HG02610 (cell line): ENCODE data around the gene ADA.
A peak's percentile ranks its signal among the peaks of the same experiment; 100 is the strongest.

Experiments used
- ATAC-seq: cut with Tn5 transposase; IDR thresholded peaks from one replicate; pipeline ENCODE4 v1.9.1; 2021; ENCODE audit warnings: mild to moderate bottlenecking, moderate library complexity; ENCODE audit not compliant: unreplicated experiment

ADA gene

DNA sequence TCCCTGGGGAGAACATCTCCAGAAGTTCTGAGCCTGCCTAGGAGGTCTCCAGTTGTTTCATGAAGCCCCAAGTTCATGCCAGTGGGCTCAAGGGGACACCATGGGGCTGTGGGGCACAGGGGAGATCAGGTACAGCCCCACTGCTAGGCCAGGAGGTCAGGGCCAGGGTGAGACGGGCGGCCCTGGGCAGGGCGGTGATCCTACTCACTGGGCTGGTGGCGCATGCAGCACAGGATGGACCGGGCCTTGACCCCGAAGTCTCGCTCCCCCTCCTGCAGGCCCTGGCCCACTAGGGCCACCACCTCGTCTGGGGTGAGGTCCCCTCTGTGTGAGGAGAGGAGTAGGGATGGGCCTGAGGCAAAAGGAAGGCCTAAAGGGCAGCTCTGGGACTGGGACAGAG is 26.1 kb downstream of the ADA start:
- ATAC-seq, result no peak

DNA sequence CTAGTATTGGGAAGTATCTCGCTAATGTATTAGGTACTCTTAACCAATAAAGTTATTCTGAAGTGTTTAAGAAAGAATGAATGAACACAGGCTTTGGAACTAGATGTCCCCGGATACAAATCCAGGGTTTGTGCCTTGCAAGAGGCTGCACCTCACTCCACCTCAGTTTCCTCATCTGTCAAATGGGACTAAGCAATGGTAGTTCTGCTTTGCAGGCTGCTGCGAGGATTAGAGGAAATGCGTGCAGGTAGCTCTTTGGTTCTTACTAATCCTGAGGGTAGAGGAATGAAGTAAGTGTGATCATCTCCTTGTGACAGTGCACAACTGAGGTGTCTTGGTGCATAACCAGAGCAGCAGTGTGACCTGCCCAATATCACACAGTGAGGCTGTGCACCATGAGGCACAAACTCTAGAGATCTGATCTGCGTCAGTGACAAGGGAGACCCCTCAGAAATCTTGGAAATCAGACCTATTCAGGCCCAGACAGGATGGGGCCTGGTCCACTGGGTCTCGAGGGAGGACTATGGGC is 26.7 kb downstream of the ADA start:
- no peak for ATAC-seq

DNA sequence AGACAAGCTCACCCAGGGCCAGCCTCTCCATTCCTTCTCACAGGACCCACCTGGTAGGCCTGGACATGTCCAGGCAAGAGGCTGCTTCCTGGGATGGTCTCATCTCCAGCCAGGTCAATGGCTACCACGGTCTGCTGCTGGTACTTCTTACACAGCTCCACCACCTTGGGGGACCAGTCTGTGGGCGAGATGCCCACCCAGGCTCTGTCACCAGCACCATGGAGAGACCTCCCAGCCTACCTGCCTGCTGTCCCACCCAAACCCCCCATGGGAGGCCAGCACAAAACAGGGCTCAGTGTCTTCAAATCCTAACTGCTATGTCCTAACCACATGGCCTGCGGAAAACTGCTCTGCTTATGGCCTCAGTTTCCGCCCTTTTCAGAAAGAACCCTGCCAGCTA is 27.3 kb downstream of the ADA start:
- ATAC-seq, result no peak

DNA sequence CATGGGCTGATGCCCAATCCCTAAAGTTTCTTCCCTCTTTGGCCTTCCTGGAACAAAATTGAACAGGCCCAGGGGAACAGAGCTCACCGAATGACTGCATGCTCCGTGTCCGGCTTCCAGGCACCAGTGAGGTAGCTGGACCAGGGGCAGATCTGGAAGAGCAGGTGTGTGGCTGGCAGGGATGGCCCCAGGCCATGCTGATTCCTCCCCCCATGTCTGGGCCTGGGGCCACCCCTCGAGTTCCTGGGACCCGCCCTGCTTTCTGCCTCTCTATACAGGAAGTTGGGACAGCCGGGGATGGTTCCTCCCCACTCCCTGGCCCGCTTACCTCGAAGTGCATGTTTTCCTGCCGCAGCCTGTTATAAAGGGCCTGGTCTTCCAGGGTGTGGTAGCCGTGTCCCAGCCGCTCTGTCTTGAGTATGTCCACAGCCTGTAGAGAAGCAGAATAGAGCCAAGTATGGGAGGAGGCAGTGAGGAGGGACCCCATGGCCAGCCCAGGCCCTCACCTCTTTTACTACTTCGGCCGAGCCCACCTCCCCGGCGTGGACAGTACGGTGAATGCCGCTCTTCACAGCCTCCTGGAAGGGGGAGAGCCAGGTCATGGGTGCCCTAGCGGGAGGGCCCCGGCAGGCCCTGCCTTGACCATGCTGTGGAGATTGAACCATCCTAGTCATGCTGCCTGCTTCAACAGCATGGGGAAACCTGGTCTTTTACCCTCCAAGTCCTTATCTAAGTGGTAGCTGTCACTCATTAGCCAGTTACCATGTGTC is 28.8 kb downstream of the ADA start:
- no peak for ATAC-seq

- no peak for ATAC-seq
Observed at GRCh38 chr20:44621939-44622338, 29.6 kb downstream of the ADA start.

- ATAC-seq, result no peak
Observed at GRCh38 chr20:44621325-44621724, 30.2 kb downstream of the ADA start.

DNA sequence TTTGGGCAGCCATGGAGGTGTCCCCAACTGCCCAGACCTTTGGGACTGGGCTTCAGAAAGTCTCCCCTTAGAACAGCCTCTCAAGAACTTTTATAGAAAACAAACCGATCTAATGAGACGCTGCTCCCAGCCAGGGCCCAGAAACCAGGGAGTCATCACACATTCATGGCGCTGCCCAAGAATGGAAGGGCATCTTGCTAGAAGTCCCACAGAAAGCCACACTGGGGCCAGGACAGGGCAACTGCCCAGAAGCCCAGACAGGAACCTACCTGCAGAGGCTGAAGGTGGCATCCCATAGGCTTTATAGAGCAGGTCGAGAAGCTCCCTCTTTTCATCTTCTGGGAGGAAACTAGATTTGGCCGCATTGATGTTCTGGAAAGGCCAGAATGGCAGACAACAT is 31.5 kb downstream of the ADA start:
- no peak for ATAC-seq

GRCh38 chr20:44619294-44619693 is 32.2 kb downstream of the ADA start:
- no peak for ATAC-seq

GRCh38 chr20:44618318-44618731 is 33.2 kb downstream of the ADA start:
- no peak for ATAC-seq

DNA sequence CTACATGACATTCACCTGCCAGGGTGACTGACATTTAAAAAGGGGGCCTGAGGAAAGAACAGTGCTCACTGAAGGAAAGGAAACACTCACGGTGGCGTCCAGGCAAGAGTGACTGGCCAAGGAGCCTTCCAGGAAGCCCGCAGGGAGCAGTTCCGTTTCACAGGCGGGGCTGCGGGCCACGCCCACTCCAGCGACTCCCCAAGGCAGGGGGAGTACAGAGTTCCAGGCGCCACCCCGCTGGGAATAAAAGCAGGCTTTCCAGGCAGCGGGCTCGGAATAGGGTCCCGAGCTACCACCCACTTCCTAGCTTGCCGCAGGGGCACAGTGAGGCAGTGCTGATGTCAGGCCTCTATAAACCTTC is 34.9 kb downstream of the ADA start:
- ATAC-seq, result no peak

DNA sequence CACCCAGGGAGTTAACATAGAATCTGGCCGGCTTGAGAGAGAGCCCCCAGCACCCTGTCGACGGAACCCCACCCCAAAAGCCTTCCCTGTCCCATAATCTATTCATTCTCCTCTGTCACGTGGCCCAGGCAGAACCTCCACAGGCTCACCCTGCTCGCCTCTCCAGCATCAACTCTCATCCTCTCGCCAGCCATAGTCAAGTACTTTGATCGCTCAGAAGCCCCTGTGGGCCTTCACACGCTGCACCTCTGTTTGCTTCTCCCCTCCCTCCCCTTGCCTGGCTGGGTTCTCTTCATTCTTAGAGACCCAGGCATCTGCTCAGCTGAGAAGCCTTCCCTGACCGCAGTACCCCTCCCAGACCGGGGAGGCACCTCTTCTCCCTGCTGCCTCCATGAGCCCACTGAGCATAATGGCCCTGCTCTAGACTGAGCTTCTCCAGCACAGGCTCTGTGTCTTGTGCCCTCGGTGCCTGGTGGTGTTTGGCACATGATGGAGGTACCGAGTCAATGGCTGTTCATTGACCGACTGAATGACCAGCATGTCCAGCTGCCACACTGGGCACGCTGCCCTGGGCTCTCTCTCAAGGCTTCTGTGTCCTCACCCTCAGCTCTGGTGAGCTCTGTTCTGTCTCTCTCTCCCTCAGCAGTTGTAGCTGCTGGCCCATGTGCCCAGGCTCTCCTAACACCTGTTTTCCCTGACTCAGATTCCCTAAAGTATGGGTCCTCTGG is 35.5 kb downstream of the ADA start:
- ATAC-seq, result no peak

DNA sequence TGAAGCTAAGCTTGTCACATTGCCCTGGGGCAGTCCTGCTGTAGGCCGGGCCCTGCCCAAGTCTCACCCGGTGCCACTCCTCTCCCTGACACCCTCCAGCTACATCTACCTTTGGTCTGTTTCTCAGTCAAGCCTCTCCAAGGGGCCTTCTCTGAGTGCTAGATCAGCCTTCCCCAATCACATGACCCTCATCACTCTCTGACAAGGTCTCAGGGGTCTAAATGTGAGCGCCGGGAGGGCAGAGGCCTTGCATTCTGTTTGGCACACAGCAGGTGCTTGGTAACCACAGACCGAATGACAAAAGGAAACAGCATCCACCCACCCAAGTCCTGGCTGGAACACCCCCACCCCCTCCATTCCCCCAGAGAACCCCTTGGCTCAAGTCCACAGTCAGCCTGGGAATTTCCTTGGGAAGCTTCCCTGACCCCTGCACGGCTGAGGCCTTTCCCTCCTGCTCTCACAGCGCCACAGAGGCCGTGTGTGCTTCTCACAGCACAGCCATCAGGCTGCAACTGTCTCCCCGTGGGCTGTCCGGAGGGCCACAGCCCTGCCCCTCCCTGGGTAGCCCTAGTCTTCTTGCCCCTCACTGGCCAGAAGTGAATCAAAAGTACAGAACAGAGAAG is 36.2 kb downstream of the ADA start:
- ATAC-seq, result no peak

GRCh38 chr20:44614525-44614924 is 37.0 kb downstream of the ADA start:
- no peak for ATAC-seq

- ATAC-seq, result no peak
Observed at GRCh38 chr20:44613575-44613974, 37.9 kb downstream of the ADA start.

GRCh38 chr20:44610313-44610962 is 41.1 kb downstream of the ADA start:
- ATAC-seq, result no peak

- ATAC-seq, result peak; percentile 73
Observed at GRCh38 chr20:44609516-44610312, 41.8 kb downstream of the ADA start.

- ATAC-seq, result no peak
Observed at GRCh38 chr20:44609006-44609515, 42.4 kb downstream of the ADA start.

DNA sequence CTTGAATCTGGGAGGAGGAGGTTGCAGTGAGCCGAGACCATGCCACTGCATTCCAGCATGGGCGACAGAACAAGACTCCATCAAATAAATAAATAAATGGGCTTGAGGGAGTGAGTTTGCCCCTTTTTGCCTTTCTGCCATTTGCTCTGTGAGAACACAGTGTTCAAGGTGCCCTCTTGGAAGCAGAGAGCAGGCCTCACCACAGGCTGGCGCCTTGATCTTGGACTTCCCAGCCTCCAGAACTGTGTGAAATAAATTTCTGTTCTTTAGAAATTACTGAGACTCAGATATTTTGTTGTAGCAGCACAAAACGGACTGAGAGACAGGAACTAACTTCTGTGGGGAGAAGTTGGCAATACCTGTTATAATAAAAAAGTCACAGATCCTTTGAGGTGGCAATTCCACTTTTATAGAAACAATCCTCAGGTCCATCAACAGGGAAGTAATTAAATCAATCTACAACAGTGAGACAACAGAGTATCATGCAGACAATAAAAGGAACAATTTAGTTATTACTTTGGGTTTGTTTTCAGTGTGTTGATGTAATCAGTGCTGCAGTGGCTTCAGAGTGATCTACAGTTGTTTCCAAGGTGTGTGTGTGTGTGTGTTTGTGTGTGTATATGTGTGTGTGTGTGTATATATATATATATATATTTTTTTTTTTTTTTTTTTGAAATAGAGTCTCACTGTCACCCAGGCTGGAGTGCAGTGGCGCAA is 44.6 kb downstream of the ADA start:
- no peak for ATAC-seq

GRCh38 chr20:44603327-44603726 is 48.2 kb downstream of the ADA start:
- ATAC-seq, result no peak

DNA sequence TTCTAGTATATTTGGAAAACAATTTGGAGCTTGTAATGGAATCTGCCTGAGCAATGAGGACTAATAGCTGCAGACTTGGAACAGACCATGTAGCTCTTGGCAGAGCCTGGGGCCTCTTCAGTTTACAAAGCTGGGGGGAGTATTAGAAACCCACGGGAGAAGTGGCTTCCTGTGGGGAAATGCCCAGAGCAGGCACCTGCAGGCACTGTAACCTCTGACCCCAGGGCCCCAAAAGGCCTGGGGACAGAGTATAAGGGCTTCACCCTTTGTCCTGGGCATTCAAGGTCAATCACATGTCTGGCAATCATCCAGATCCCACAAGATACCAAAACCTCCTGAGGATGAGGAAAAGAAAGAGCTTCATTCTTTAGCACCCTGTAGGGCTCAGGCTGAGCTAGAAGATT is 49.7 kb downstream of the ADA start:
- no peak for ATAC-seq
